ENCODE data around the gene BEX3.
A peak's percentile ranks its signal among the peaks of the same experiment; 100 is the strongest.

BEX3 gene

GRCh38 chrX:103423955-103424638 lies 47.8 kb downstream of the BEX3 start:
- peak overlapping the region; percentile 6 for H3K9ac ChIP-seq (ENCODE audit: insufficient read length, low read depth)
- no peaks in the 10 kb centered on the region for H3K27me3 ChIP-seq (ENCODE audit: insufficient read depth, insufficient read length)
- no peaks in the 10 kb centered on the region for H3K4me1 ChIP-seq (ENCODE audit: insufficient read depth, insufficient read length)
- no peaks in the 10 kb centered on the region for H3K9me3 ChIP-seq (ENCODE audit: insufficient read depth, low read length)
- TF ChIP-seq YY1 (IDR thresholded peaks at IDR 0.05; ENCODE audit: insufficient read depth, insufficient read length) (no peak), ZNF274 (IDR thresholded peaks at IDR 0.05; ENCODE audit: low read depth, low read length) (no peak)
- no peak for DNase-seq (ENCODE audit: low read depth, low spot score)
- no peaks in the 10 kb centered on the region for H3K36me3 ChIP-seq (ENCODE audit: insufficient read depth, insufficient read length, low read length)
- H3K4me3 ChIP-seq (ENCODE audit: insufficient read length, low read depth), result no peak overlapping the region
